Body of pancreas (tissue), 4 donors: Measurements from ENCODE around the gene OCRL.

Experiments
- POLR2A ChIP-seq, 3 donors: fragments of 450-650 bp; IDR thresholded peaks; one replicate each; pipeline ENCODE4 v1.6.1; 2016; ENCODE audit warnings: antibody characterized with exemption in 3 of 3, mild to moderate bottlenecking in 2 of 3
- TF ChIP-seq, protein P1 (sequence below), 7 experiments: fragments of 450-650 bp in 4 of 7; fragments of 200-600 bp in 3 of 7; sonication (generic) in 3 of 7; IDR thresholded peaks; one replicate each; pipeline ENCODE4 v1.5.1; 2016 to 2019; ENCODE audit warnings: antibody characterized with exemption in 7 of 7

- TF ChIP-seq, protein P1, sequence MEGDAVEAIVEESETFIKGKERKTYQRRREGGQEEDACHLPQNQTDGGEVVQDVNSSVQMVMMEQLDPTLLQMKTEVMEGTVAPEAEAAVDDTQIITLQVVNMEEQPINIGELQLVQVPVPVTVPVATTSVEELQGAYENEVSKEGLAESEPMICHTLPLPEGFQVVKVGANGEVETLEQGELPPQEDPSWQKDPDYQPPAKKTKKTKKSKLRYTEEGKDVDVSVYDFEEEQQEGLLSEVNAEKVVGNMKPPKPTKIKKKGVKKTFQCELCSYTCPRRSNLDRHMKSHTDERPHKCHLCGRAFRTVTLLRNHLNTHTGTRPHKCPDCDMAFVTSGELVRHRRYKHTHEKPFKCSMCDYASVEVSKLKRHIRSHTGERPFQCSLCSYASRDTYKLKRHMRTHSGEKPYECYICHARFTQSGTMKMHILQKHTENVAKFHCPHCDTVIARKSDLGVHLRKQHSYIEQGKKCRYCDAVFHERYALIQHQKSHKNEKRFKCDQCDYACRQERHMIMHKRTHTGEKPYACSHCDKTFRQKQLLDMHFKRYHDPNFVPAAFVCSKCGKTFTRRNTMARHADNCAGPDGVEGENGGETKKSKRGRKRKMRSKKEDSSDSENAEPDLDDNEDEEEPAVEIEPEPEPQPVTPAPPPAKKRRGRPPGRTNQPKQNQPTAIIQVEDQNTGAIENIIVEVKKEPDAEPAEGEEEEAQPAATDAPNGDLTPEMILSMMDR (IDR thresholded peaks at IDR 0.05): no peak
- no peak for TF ChIP-seq POLR2A (IDR thresholded peaks at IDR 0.05)
Observed at GRCh38 chrX:129553619-129554288, 13.7 kb downstream of the OCRL start.
